Endothelial cell (in vitro differentiated cells): ENCODE results near the gene RSPRY1. TPM values are rescaled to one million over a fixed set of nuclear protein-coding genes. Genes with fewer than 3 reads are reported as not detected.

Source experiments
- DNase-seq: peaks from one replicate; pipeline ENCODE4 v3.0.0; 2021; ENCODE audit warnings: low spot score
- H3K27ac Mint-ChIP-seq: one replicate; pipeline ENCODE4 v1.8.0; 2021; ENCODE audit warnings: mixed read lengths, inconsistent platforms; ENCODE audit not compliant: unreplicated experiment
- H3K27me3 Mint-ChIP-seq: one replicate; pipeline ENCODE4 v1.8.0; 2021; ENCODE audit warnings: mild to moderate bottlenecking, moderate library complexity, mixed read lengths, inconsistent platforms; ENCODE audit not compliant: unreplicated experiment
- H3K36me3 Mint-ChIP-seq: one replicate; pipeline ENCODE4 v1.8.0; 2021; ENCODE audit warnings: mild to moderate bottlenecking, low read depth, mixed read lengths, inconsistent platforms; ENCODE audit not compliant: unreplicated experiment
- H3K4me1 Mint-ChIP-seq: one replicate; pipeline ENCODE4 v1.8.0; 2021; ENCODE audit warnings: mild to moderate bottlenecking, mixed read lengths, inconsistent platforms; ENCODE audit not compliant: unreplicated experiment
- H3K4me3 Mint-ChIP-seq: one replicate; pipeline ENCODE4 v1.8.0; 2021; ENCODE audit warnings: mild to moderate bottlenecking, mixed read lengths, inconsistent platforms; ENCODE audit not compliant: unreplicated experiment
- H3K9me3 Mint-ChIP-seq: one replicate; pipeline ENCODE4 v1.8.0; 2021; ENCODE audit warnings: mixed read lengths, inconsistent platforms; ENCODE audit not compliant: unreplicated experiment
- CTCF ChIP-seq: fragments of 200-600 bp; sonication (generic); IDR thresholded peaks from one replicate; pipeline ENCODE4 v1.5.0; 2021; ENCODE audit warnings: antibody characterized with exemption; ENCODE audit not compliant: unreplicated experiment
- total RNA-seq: library from RNA; stranded (reverse); fragmentation: NEBNext Ultra II Directional; extraction: Animal tissue kit (Norgen Biotek cat#: 25700); gene quantifications from one replicate; pipeline ENCODE4 v1.2.1, GENCODE V29; 2021; ENCODE audit not compliant: unreplicated experiment

The RSPRY1 gene
- total RNA-seq, 1 donor from 2014 or later: 63.0 TPM

- Mint-ChIP-seq H3K36me3 (peaks cover 48% of the 10 kb centered on the region), H3K4me1 (no peaks in the 10 kb centered on the region), H3K27me3 (peaks cover 4% of the 10 kb centered on the region), H3K4me3 (no peak overlapping the region), H3K9me3 (no peaks in the 10 kb centered on the region), H3K27ac (no peak overlapping the region)
- no peak for DNase-seq
- no peak for TF ChIP-seq CTCF
These were observed 48.6 kb downstream of the RSPRY1 start for GRCh38 chr16:57234707-57235092.

GRCh38 chr16:57235128-57236021 lies 49.2 kb downstream of the RSPRY1 start:
- Mint-ChIP-seq H3K9me3 (no peaks in the 10 kb centered on the region), H3K27me3 (peaks cover 4% of the 10 kb centered on the region), H3K4me1 (no peaks in the 10 kb centered on the region), H3K4me3 (no peak overlapping the region), H3K36me3 (peaks cover 45% of the 10 kb centered on the region), H3K27ac (no peak overlapping the region)
- DNase-seq: no peak
- TF ChIP-seq CTCF: no peak

- H3K27me3 Mint-ChIP-seq: peaks cover 6% of the 10 kb centered on the region
- no peak overlapping the region for H3K27ac Mint-ChIP-seq
- peaks cover 44% of the 10 kb centered on the region for H3K36me3 Mint-ChIP-seq
- no peak for DNase-seq
- H3K4me1 Mint-ChIP-seq: no peaks in the 10 kb centered on the region
- H3K4me3 Mint-ChIP-seq: peak overlapping the region; percentile 3
- TF ChIP-seq CTCF: no peak
- H3K9me3 Mint-ChIP-seq: no peaks in the 10 kb centered on the region
These were observed 49.9 kb downstream of the RSPRY1 start for GRCh38 chr16:57236022-57236350.

- no peak overlapping the region for H3K27ac Mint-ChIP-seq
- peaks cover 35% of the 10 kb centered on the region for H3K36me3 Mint-ChIP-seq
- TF ChIP-seq CTCF: no peak
- H3K27me3 Mint-ChIP-seq: peaks cover 5% of the 10 kb centered on the region
- H3K4me1 Mint-ChIP-seq: no peaks in the 10 kb centered on the region
- no peak for DNase-seq
- no peaks in the 10 kb centered on the region for H3K9me3 Mint-ChIP-seq
- H3K4me3 Mint-ChIP-seq: no peak overlapping the region
These were observed 52.6 kb downstream of the RSPRY1 start for GRCh38 chr16:57238682-57239081.

GRCh38 chr16:57239107-57239506 lies 53.0 kb downstream of the RSPRY1 start:
- TF ChIP-seq CTCF: no peak

More at GRCh38 chr16:57239107-57239506, 53.0 kb downstream of the RSPRY1 start:
- no peak for DNase-seq
- H3K9me3 Mint-ChIP-seq: no peaks in the 10 kb centered on the region
- peaks cover 31% of the 10 kb centered on the region for H3K36me3 Mint-ChIP-seq
- H3K4me1 Mint-ChIP-seq: no peaks in the 10 kb centered on the region
- peaks cover 4% of the 10 kb centered on the region for H3K27me3 Mint-ChIP-seq
- no peak overlapping the region for H3K27ac Mint-ChIP-seq
- no peak overlapping the region for H3K4me3 Mint-ChIP-seq
